Stimulated activated CD4-positive, alpha-beta T cell treated with anti-CD3 and anti-CD28 coated beads, TNF-alpha, amount 100 ng/mL, for 24 hours (primary cell): Measurements from ENCODE around the gene CPVL.

Source experiments
- DNase-seq, 3 experiments: peaks; one replicate each; pipeline ENCODE4 v3.0.0-alpha.2; 2020; ENCODE audit warnings: low read depth in 3 of 3

CPVL gene

GRCh38 chr7:29044554-29044953 lies 101.8 kb downstream of the CPVL start:
- no peak for DNase-seq

- DNase-seq = no peak
Observed at GRCh38 chr7:29043576-29043975, 102.8 kb downstream of the CPVL start.

GRCh38 chr7:29042824-29043231 lies 103.5 kb downstream of the CPVL start:
- DNase-seq = no peak

- no peak for DNase-seq
Observed at GRCh38 chr7:29041991-29042390, 104.3 kb downstream of the CPVL start.

- no peak for DNase-seq
Observed at GRCh38 chr7:29040579-29040925, 105.8 kb downstream of the CPVL start.

- DNase-seq = no peak
Observed at GRCh38 chr7:29039821-29040578, 106.3 kb downstream of the CPVL start.

GRCh38 chr7:29038463-29038862 lies 107.9 kb downstream of the CPVL start:
- no peak for DNase-seq

- no peak for DNase-seq
Observed at GRCh38 chr7:29035044-29035740, 111.1 kb downstream of the CPVL start.

GRCh38 chr7:29033584-29033983 lies 112.8 kb downstream of the CPVL start:
- no peak for DNase-seq

GRCh38 chr7:29032146-29032545 lies 114.2 kb downstream of the CPVL start:
- no peak for DNase-seq

GRCh38 chr7:29030781-29031275 lies 115.5 kb downstream of the CPVL start:
- no peak for DNase-seq

- DNase-seq = no peak
Observed at GRCh38 chr7:29022291-29022988, 123.9 kb downstream of the CPVL start.

- no peak for DNase-seq
Observed at GRCh38 chr7:29019896-29020295, 126.4 kb downstream of the CPVL start.

- DNase-seq = no peak
Observed at GRCh38 chr7:29019387-29019786, 127.0 kb downstream of the CPVL start.

- no peak for DNase-seq
Observed at GRCh38 chr7:29017713-29018112, 128.6 kb downstream of the CPVL start.

GRCh38 chr7:29014725-29015124 lies 131.6 kb downstream of the CPVL start:
- no peak for DNase-seq

- DNase-seq = no peak
Observed at GRCh38 chr7:29013931-29014330, 132.4 kb downstream of the CPVL start.

GRCh38 chr7:29013082-29013695 lies 133.1 kb downstream of the CPVL start:
- no peak for DNase-seq

- DNase-seq = no peak
Observed at GRCh38 chr7:29009947-29010346, 136.4 kb downstream of the CPVL start.

- no peak for DNase-seq
Observed at GRCh38 chr7:29008590-29008989, 137.7 kb downstream of the CPVL start.

- DNase-seq = no peak
Observed at GRCh38 chr7:29007127-29007526, 139.2 kb downstream of the CPVL start.

- no peak for DNase-seq
Observed at GRCh38 chr7:29005829-29006228, 140.5 kb downstream of the CPVL start.
